Neural crest cell (in vitro differentiated cells): Measurements from ENCODE around the gene EFCAB8. TPM values are rescaled to one million over a fixed set of nuclear protein-coding genes. Genes with fewer than 3 reads are reported as not detected.
A peak's percentile ranks its signal among the peaks of the same experiment; 100 is the strongest.

ENCODE experiments used
- DNase-seq: peaks from one replicate; pipeline ENCODE4 v3.0.0; 2021; ENCODE audit warnings: low read depth, mixed read lengths, low spot score
- H3K27ac Mint-ChIP-seq: one replicate; pipeline ENCODE4 v1.8.0; 2021; ENCODE audit warnings: mild to moderate bottlenecking, mixed read lengths; ENCODE audit not compliant: unreplicated experiment
- H3K27me3 Mint-ChIP-seq: 2 replicates; pipeline ENCODE4 v1.8.0; 2021; ENCODE audit warnings: low read depth, mild to moderate bottlenecking, mixed read lengths
- H3K36me3 Mint-ChIP-seq: 2 replicates; pipeline ENCODE4 v1.8.0; 2021; ENCODE audit warnings: low read depth, mild to moderate bottlenecking, mixed read lengths
- H3K4me1 Mint-ChIP-seq: 2 replicates; pipeline ENCODE4 v1.8.0; 2021; ENCODE audit warnings: mixed read lengths
- H3K4me3 Mint-ChIP-seq: one replicate; pipeline ENCODE4 v1.8.0; 2021; ENCODE audit warnings: mild to moderate bottlenecking, mixed read lengths
- H3K9me3 Mint-ChIP-seq: 2 replicates; pipeline ENCODE4 v1.8.0; 2021; ENCODE audit warnings: mixed read lengths
- total RNA-seq: library from RNA; stranded (reverse); gene quantifications from 2 replicates; pipeline ENCODE4 v1.2.1, GENCODE V29; 2021
- TF ChIP-seq, protein P1 (sequence below): fragments of 200-600 bp; sonication (generic); conservative IDR thresholded peaks from 2 replicates; pipeline ENCODE4 v1.5.0; 2021; ENCODE audit warnings: antibody characterized with exemption, mild to moderate bottlenecking

The EFCAB8 gene
- total RNA-seq, 1 donor from 2014 or later: 0.26 TPM

DNA sequence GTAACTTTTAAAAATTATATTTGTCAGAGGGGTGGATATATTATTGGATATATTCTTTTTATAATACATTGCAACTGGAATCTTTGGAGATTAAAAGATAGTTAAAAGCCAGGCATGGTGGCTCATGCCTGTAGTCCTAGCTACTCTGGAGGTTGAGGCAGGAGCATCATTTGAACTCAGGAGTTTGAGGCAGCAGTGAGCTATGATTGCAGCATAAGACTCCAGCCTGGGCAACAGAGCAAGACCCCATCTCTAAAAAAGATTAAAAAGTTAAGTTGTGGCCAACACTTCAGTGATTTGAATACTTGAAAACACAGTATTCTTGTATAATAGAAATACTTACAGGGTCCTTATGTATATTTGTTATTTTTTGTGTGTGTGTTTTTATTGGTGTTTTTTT lies 23.8 kb upstream of the EFCAB8 start:
- peaks cover 26% of the 10 kb centered on the region for H3K36me3 Mint-ChIP-seq
- H3K4me1 Mint-ChIP-seq: peaks cover 12% of the 10 kb centered on the region
- no peak for DNase-seq
- no peak overlapping the region for H3K27ac Mint-ChIP-seq
- no peaks in the 10 kb centered on the region for H3K27me3 Mint-ChIP-seq
- no peaks in the 10 kb centered on the region for H3K9me3 Mint-ChIP-seq
- TF ChIP-seq, protein P1, sequence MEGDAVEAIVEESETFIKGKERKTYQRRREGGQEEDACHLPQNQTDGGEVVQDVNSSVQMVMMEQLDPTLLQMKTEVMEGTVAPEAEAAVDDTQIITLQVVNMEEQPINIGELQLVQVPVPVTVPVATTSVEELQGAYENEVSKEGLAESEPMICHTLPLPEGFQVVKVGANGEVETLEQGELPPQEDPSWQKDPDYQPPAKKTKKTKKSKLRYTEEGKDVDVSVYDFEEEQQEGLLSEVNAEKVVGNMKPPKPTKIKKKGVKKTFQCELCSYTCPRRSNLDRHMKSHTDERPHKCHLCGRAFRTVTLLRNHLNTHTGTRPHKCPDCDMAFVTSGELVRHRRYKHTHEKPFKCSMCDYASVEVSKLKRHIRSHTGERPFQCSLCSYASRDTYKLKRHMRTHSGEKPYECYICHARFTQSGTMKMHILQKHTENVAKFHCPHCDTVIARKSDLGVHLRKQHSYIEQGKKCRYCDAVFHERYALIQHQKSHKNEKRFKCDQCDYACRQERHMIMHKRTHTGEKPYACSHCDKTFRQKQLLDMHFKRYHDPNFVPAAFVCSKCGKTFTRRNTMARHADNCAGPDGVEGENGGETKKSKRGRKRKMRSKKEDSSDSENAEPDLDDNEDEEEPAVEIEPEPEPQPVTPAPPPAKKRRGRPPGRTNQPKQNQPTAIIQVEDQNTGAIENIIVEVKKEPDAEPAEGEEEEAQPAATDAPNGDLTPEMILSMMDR: no peak
- no peak overlapping the region for H3K4me3 Mint-ChIP-seq

DNA sequence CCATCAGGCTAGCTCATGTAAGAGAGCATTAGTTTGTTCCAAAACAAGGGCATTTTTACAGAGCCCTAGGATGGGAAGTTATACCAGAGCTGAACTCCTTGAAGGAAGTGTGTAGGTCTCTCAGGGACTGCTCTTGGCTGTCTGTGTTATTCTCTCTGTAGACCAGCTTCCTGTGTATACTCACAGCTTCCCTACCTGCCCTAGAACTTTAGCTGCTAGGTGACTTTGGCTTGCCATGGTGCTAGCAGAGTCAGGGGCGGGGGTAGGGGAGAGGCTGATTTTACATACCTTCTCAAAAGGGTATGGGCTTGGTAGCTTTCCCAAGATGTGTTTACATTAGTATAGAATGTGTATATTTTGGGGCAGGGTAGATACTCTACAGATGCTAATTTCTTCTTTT lies 21.6 kb upstream of the EFCAB8 start:
- Mint-ChIP-seq H3K4me1 (peaks cover 3% of the 10 kb centered on the region), H3K4me3 (no peak overlapping the region), H3K27ac (no peak overlapping the region), H3K9me3 (no peaks in the 10 kb centered on the region), H3K36me3 (peaks cover 21% of the 10 kb centered on the region), H3K27me3 (no peaks in the 10 kb centered on the region)
- TF ChIP-seq, protein P1: no peak
- no peak for DNase-seq

DNA sequence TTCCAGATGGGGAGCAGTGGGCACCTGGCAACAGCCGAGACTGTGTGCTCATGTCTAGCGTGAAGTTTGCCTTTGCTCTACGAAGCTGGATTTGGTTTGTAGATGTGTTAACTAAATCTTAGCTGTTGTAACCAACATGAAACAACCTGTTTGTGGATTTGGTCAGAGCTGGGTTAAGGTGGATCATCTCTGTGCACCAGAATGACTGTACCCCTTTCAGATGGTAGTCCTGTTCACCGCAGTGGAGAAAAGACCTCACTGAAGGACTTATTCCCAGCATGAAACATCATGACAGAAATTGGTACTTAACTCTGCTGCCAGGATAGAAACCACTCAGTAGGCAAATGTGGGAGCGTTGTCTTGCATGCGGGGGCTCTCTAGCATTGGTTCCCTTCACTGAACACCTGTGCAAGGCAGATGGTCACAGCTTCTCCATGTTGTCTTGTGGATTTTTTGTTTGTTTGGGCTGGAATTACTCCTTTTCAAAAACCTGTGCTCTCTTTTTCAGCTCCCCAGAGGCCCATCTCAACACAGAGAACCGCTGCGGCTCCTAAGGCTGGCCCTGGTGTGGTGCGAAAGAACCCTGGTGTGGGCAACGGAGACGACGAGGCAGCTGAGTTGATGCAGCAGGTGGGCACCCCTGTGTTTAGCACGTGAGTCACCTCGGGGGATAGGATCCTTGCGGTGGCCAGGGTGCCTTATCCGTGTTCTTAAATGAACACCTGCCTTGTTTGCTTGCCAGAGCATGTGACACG lies 19.3 kb upstream of the EFCAB8 start:
- TF ChIP-seq, protein P1: no peak
- no peaks in the 10 kb centered on the region for H3K9me3 Mint-ChIP-seq
- H3K36me3 Mint-ChIP-seq: peaks cover 19% of the 10 kb centered on the region
- no peak for DNase-seq
- H3K4me3 Mint-ChIP-seq: no peak overlapping the region
- H3K27ac Mint-ChIP-seq: peak overlapping the region; percentile 8
- no peaks in the 10 kb centered on the region for H3K4me1 Mint-ChIP-seq
- no peaks in the 10 kb centered on the region for H3K27me3 Mint-ChIP-seq

DNA sequence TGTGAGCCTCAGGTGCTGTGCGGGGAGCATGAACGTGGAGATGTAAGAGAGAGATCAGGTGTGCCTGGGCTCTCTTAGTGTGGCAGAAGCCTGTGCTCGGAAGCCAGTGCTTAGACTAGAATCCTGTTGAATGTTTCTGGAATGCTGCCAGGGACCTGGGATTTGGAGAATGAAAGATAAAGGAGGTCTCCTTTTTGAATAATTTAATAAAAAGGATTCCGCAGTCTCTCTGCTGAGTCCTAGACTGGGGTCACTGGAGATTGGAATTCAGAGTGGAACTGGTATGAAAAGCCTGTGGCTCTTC lies 18.8 kb upstream of the EFCAB8 start:
- DNase-seq: no peak
- no peaks in the 10 kb centered on the region for H3K27me3 Mint-ChIP-seq
- peaks cover 23% of the 10 kb centered on the region for H3K36me3 Mint-ChIP-seq
- no peaks in the 10 kb centered on the region for H3K9me3 Mint-ChIP-seq
- H3K27ac Mint-ChIP-seq: peak overlapping the region; percentile 8
- H3K4me3 Mint-ChIP-seq: no peak overlapping the region
- TF ChIP-seq, protein P1: no peak
- no peaks in the 10 kb centered on the region for H3K4me1 Mint-ChIP-seq

DNA sequence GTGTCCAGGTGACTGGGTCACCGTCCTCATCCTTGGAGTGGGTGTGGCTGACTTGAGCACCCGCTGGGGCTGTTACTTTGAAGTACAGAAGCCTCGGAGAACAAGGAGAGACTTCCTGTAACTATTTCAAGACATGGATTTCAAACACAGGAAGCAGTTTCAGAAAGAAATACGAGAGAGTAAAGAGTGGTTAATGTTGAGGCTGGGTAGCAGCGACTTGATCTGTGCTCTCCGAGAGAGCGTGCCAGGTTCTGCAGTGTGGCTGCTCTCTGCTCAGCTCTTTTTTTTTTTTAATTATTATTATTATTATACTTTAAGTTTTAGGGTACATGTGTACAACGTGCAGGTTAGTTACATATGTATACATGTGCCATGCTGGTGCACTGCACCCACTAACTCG lies 17.5 kb upstream of the EFCAB8 start:
- Mint-ChIP-seq H3K4me1 (no peaks in the 10 kb centered on the region), H3K4me3 (no peak overlapping the region), H3K36me3 (peaks cover 23% of the 10 kb centered on the region), H3K27me3 (no peaks in the 10 kb centered on the region), H3K27ac (no peak overlapping the region), H3K9me3 (no peaks in the 10 kb centered on the region)
- DNase-seq: no peak
- TF ChIP-seq, protein P1: no peak
